ENCODE data around the gene PEX14. TPM values are rescaled to one million over a fixed set of nuclear protein-coding genes. Genes with fewer than 3 reads are reported as not detected.

Gene PEX14
- total RNA-seq, 2 donors from 2014 or later = 16.0 TPM

DNA sequence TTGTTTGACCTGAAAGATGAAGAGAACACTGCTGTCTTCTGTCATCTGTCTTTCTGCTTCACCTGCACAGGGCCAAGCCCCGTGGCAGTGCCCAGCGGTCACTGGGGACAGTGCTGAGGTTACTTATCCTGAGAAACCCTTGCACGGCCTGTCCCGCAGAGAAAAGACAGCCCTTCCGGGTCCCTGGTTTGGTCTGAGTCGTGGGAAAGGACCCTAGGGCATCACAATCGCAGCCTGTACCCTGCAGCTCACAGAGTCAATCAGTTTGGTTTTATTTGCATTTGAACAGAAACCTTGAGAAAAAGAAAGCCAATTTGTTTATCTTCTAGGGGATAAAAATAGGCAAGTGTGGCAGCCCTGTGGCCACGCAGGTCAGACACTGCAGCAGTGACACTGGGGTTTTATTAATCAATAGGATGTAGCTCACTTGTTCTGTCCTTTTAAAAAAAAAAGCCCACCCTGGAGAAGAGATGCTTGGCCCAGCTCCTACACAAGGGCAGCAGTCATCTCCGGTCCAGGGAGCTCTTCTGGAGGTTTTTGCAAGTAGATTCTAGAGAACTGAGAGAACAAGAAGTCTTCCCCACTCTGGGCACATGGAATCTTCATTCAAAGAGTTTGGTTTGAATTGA, 120.0 kb downstream of the PEX14 start:
- H3K4me1 Mint-ChIP-seq = no peaks in the 10 kb centered on the region
- H3K9me3 ChIP-seq (ENCODE audit: control insufficient read depth, low read length, poor library complexity, severe bottlenecking) = no peaks in the 10 kb centered on the region
- no peaks in the 10 kb centered on the region for H3K27me3 Mint-ChIP-seq
- no peak for DNase-seq
- ATAC-seq = no peak
- H3K36me3 Mint-ChIP-seq (ENCODE audit: low read depth) = peaks cover 3% of the 10 kb centered on the region
- no peak overlapping the region for H3K4me3 Mint-ChIP-seq
- peak overlapping the region; percentile 19 for H3K27ac Mint-ChIP-seq

- H3K9me3 ChIP-seq (ENCODE audit: control insufficient read depth, low read length, poor library complexity, severe bottlenecking) = no peaks in the 10 kb centered on the region
- no peak for DNase-seq
- no peak for ATAC-seq
- H3K36me3 Mint-ChIP-seq (ENCODE audit: low read depth) = peaks cover 3% of the 10 kb centered on the region
- H3K4me3 Mint-ChIP-seq = no peak overlapping the region
- no peaks in the 10 kb centered on the region for H3K27me3 Mint-ChIP-seq
- no peaks in the 10 kb centered on the region for H3K4me1 Mint-ChIP-seq
- no peak overlapping the region for H3K27ac Mint-ChIP-seq
Measured at GRCh38 chr1:10596780-10597179, 122.0 kb downstream of the PEX14 start.

DNA sequence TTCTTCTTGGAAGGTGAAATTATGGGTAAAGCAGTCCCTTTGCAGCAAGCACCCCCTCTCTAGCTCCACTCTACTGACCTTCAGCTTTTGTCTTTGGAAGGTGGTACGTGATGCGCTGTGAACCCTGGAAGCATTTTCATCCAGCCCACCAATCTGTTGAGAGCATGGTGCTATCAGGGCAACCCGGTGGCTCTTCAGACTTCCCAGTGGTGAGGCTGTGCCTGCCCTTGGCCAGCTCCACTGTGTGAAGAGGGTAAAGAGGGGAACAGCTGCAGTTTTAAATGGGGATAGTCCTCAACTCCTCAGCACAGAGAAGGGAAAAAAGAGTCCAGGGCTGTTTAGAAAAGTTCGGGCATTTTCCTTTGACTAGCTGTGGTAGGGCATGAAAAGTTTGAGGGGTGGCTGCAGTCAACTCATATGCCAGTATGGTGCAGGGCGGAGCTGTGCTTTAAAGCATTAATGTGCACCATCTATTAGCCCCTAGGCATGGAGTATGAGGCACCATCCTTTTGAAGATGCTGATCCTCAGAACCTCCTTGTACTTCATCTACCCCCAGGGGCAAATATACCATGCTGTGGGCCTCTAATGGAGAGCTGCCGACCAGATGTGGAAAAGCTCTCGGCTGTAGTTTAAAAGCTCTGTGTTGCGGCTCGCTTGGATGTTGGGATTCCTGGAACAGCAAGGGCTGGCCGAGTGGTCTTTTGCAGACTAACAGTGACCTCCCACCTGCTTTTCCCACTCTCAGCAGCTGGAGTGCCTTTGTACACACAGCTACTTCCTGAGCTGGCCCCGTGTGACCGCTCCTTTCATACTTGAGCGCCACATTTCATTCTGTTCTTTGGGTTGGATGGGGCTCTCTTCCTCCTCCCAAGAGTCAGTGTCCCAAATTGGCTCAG, 123.0 kb downstream of the PEX14 start:
- no peak overlapping the region for H3K27ac Mint-ChIP-seq
- no peaks in the 10 kb centered on the region for H3K9me3 ChIP-seq (ENCODE audit: control insufficient read depth, low read length, poor library complexity, severe bottlenecking)
- no peaks in the 10 kb centered on the region for H3K27me3 Mint-ChIP-seq
- peaks cover 3% of the 10 kb centered on the region for H3K36me3 Mint-ChIP-seq (ENCODE audit: low read depth)
- no peak for DNase-seq
- no peak overlapping the region for H3K4me3 Mint-ChIP-seq
- no peak for ATAC-seq
- H3K4me1 Mint-ChIP-seq = no peaks in the 10 kb centered on the region

DNA sequence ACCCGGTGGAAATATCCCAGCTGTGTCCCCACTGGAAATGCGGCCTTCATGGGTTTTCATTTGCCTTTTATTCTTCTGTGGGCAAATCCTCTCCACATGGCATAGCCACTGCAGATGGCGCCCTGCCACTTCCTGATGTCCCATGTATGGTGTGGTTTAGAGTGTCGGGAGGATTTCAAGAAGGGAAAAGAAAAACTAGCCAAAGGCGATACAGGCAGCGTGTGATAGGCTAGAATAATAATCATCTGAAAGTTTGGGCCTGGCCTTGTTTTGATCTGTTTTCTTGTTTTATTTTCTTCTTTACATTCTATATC, 123.6 kb downstream of the PEX14 start:
- H3K36me3 Mint-ChIP-seq (ENCODE audit: low read depth) = peaks cover 3% of the 10 kb centered on the region
- H3K27ac Mint-ChIP-seq = no peak overlapping the region
- H3K9me3 ChIP-seq (ENCODE audit: control insufficient read depth, low read length, poor library complexity, severe bottlenecking) = no peaks in the 10 kb centered on the region
- DNase-seq = no peak
- no peak overlapping the region for H3K4me3 Mint-ChIP-seq
- ATAC-seq = no peak
- no peaks in the 10 kb centered on the region for H3K27me3 Mint-ChIP-seq
- H3K4me1 Mint-ChIP-seq = no peaks in the 10 kb centered on the region

- H3K4me3 Mint-ChIP-seq = no peak overlapping the region
- H3K27me3 Mint-ChIP-seq = no peaks in the 10 kb centered on the region
- H3K27ac Mint-ChIP-seq = no peak overlapping the region
- H3K36me3 Mint-ChIP-seq (ENCODE audit: low read depth) = peaks cover 3% of the 10 kb centered on the region
- ATAC-seq = no peak
- DNase-seq = no peak
- H3K9me3 ChIP-seq (ENCODE audit: control insufficient read depth, low read length, poor library complexity, severe bottlenecking) = no peaks in the 10 kb centered on the region
- no peaks in the 10 kb centered on the region for H3K4me1 Mint-ChIP-seq
Measured at GRCh38 chr1:10599194-10599861, 124.6 kb downstream of the PEX14 start.

DNA sequence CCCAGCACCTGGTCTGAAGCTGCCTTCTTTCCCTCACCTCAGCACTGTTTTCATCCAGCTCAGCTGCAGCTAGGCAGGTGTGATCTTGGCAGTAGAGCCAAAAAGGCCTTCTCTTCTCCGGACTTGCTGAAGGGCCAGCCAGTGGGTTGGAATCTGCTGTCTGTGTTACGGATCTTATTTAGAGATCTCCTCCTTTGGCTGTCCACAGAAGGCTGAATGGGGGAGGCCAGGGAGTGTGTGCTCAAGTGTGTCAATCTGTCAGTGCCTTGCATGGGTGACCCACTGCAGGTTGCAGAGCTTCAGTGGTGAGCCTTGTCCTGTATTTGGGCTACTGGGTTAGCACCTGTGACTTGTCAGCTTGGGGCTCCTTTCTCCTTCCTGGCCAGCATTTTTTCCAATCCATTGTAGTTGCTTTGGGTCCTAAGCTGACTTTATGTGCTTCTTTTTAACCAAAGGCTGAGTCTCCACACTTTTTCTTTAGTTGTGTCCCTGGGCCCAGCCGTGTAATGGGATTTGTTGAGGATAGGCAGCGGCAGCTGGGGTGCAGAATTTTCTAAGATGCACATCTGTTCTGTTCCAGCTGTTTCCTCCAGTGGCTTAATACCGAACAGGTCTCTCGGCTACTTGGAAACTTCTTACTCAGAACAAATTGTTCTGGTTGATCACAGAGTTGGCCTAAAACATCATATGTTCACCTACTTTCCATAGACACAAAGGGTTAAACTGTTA, 126.8 kb downstream of the PEX14 start:
- Mint-ChIP-seq H3K36me3 (ENCODE audit: low read depth) (peaks cover 5% of the 10 kb centered on the region), H3K27me3 (no peaks in the 10 kb centered on the region), H3K4me3 (no peak overlapping the region), H3K4me1 (peaks cover 2% of the 10 kb centered on the region), H3K27ac (no peak overlapping the region)
- ATAC-seq = no peak
- H3K9me3 ChIP-seq (ENCODE audit: control insufficient read depth, low read length, poor library complexity, severe bottlenecking) = no peaks in the 10 kb centered on the region
- no peak for DNase-seq

- Mint-ChIP-seq H3K36me3 (ENCODE audit: low read depth) (peaks cover 5% of the 10 kb centered on the region), H3K4me3 (no peak overlapping the region), H3K27ac (peak overlapping the region; percentile 71)
Measured at GRCh38 chr1:10602936-10603335, 128.2 kb downstream of the PEX14 start.

DNA sequence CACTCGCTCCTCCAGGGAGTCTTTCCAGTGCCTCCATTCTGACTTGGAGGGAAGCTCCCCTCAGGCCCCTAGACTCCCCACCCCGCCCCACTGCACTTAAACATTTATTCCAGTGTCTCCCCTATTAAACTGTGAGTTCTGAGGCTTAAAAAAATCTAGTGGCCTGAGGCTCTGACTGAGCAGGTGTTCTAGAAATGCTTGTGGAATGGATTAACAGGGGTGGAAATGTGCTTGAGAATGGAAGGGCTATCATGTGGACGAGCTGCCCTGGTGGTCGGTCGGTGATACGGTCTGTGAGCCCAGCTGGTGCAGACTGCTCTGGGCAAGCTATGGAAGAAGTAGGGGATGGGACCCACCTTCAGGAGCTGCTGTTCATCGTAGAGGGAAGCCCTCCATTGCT, 130.2 kb downstream of the PEX14 start:
- H3K4me3 Mint-ChIP-seq = no peak overlapping the region
- no peak overlapping the region for H3K27ac Mint-ChIP-seq
- H3K36me3 Mint-ChIP-seq (ENCODE audit: low read depth) = peaks cover 2% of the 10 kb centered on the region
- H3K4me1 Mint-ChIP-seq = peaks cover 4% of the 10 kb centered on the region
- ATAC-seq = no peak
- no peak for DNase-seq
- H3K9me3 ChIP-seq (ENCODE audit: control insufficient read depth, low read length, poor library complexity, severe bottlenecking) = no peaks in the 10 kb centered on the region
- no peaks in the 10 kb centered on the region for H3K27me3 Mint-ChIP-seq

More at GRCh38 chr1:10602936-10603335, 128.2 kb downstream of the PEX14 start:
- Mint-ChIP-seq H3K27me3 (no peaks in the 10 kb centered on the region), H3K4me1 (peaks cover 4% of the 10 kb centered on the region)
- DNase-seq (no peak), ATAC-seq (no peak)
- no peaks in the 10 kb centered on the region for H3K9me3 ChIP-seq (ENCODE audit: control insufficient read depth, low read length, poor library complexity, severe bottlenecking)

DNA sequence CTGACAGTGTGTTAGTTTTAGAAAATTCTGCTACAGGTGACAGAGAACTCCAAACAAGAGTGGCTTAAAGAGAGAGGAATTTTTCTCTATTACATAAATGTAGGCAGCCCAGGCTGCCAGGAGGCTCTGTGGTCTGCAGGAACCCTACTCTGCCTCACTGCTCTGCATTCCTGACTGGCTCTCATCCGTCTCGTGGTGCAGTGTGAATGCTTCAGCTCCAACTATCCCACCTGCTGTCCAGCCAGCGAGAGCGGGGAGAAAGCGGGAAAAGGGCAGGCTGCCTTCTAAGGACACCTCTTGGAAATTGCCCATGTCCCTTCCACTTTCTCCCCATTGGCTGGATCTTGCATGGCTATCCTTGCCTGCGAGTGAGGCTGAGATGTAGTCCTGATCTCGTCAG, 131.3 kb downstream of the PEX14 start:
- no peak for ATAC-seq
- Mint-ChIP-seq H3K36me3 (ENCODE audit: low read depth) (peaks cover 2% of the 10 kb centered on the region), H3K27ac (no peak overlapping the region), H3K4me1 (peaks cover 4% of the 10 kb centered on the region), H3K27me3 (no peaks in the 10 kb centered on the region), H3K4me3 (no peak overlapping the region)
- H3K9me3 ChIP-seq (ENCODE audit: control insufficient read depth, low read length, poor library complexity, severe bottlenecking) = no peaks in the 10 kb centered on the region
- DNase-seq = no peak

DNA sequence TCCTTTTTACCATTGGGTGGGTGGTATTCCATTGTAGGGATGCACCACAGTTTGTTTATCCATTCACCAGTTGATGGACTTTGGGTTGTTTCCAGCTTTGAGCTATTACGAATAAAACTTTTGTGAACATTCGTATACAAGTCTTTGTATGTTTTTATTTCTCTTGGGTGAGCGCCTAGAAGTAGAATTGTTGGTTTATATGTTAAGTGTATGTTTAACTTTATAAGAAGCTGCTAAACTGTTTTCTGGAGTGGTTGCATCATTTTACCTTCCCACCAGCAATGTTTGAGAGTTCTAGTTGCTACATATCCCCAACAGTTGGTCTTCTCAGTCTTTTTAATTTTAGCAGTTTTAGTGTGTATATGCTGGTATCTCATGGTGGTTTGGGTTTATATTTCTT, 132.5 kb downstream of the PEX14 start:
- no peak for DNase-seq
- Mint-ChIP-seq H3K27me3 (no peaks in the 10 kb centered on the region), H3K4me1 (peaks cover 4% of the 10 kb centered on the region), H3K36me3 (ENCODE audit: low read depth) (peaks cover 2% of the 10 kb centered on the region), H3K27ac (no peak overlapping the region), H3K4me3 (no peak overlapping the region)
- no peak for ATAC-seq
- no peaks in the 10 kb centered on the region for H3K9me3 ChIP-seq (ENCODE audit: control insufficient read depth, low read length, poor library complexity, severe bottlenecking)

- Mint-ChIP-seq H3K4me1 (peaks cover 4% of the 10 kb centered on the region), H3K27ac (no peak overlapping the region), H3K27me3 (no peaks in the 10 kb centered on the region)
Measured at GRCh38 chr1:10608690-10609089, 133.9 kb downstream of the PEX14 start.

GRCh38 chr1:10610901-10611600, 136.3 kb downstream of the PEX14 start:
- H3K4me1 Mint-ChIP-seq = peaks cover 6% of the 10 kb centered on the region

More at GRCh38 chr1:10608690-10609089, 133.9 kb downstream of the PEX14 start:
- H3K9me3 ChIP-seq (ENCODE audit: control insufficient read depth, low read length, poor library complexity, severe bottlenecking) = no peaks in the 10 kb centered on the region
- H3K36me3 Mint-ChIP-seq (ENCODE audit: low read depth) = peaks cover 2% of the 10 kb centered on the region
- DNase-seq (no peak), ATAC-seq (no peak)
- H3K4me3 Mint-ChIP-seq = no peak overlapping the region

More at GRCh38 chr1:10610901-10611600, 136.3 kb downstream of the PEX14 start:
- no peaks in the 10 kb centered on the region for H3K36me3 Mint-ChIP-seq (ENCODE audit: low read depth)
- H3K4me3 Mint-ChIP-seq = no peak overlapping the region
- DNase-seq (no peak), ATAC-seq (no peak)
- H3K27ac Mint-ChIP-seq = no peak overlapping the region
- H3K27me3 Mint-ChIP-seq = no peaks in the 10 kb centered on the region
- no peaks in the 10 kb centered on the region for H3K9me3 ChIP-seq (ENCODE audit: control insufficient read depth, low read length, poor library complexity, severe bottlenecking)

All from T-helper 17 cell (primary cell).